ENCODE data around the gene PCMT1. TPM values are rescaled to one million over a fixed set of nuclear protein-coding genes. Genes with fewer than 3 reads are reported as not detected.

The PCMT1 gene
- total and polyA plus RNA-seq, 9 of the 15 experiments (the other 6 are each of a cell fraction or from before 2014, with no cell fraction given): 217 to 541 (median 327) TPM

GRCh38 chr6:149717588-149718458, 31.7 kb upstream of the PCMT1 start, which contains the start of gene LATS1 (continued):
- TF ChIP-seq ZBTB40 (IDR thresholded peaks at IDR 0.05) (peak; percentile 90), ZBTB40 (CRISPR knock-in tag; IDR thresholded peaks at IDR 0.05) (no peak; the same call in 1 of the 2 replicates), ZBTB11 (CRISPR knock-in tag; IDR thresholded peaks at IDR 0.05) (peak; percentile 88 to 97 (median 91); a peak in 5 of 6 replicates)
